ENCODE results near the gene DKKL1.
A peak's percentile ranks its signal among the peaks of the same experiment; 100 is the strongest.

Gene DKKL1

GRCh38 chr19:49422407-49423070 is 58.9 kb downstream of the DKKL1 start:
- DNase-seq (ENCODE audit: low read depth, low spot score): peak; percentile 49

GRCh38 chr19:49423071-49423984 is 59.7 kb downstream of the DKKL1 start, which contains the start of gene PTH2:
Gene PTH2, minus strand, starts transcription at chr19:49423441. Its CDS starts 102 bp downstream, at chr19:49423339.
- no peak for DNase-seq (ENCODE audit: low read depth, low spot score)

- DNase-seq (ENCODE audit: low read depth, low spot score): no peak
Observed at GRCh38 chr19:49423985-49424303, 60.3 kb downstream of the DKKL1 start.
